Peyer's patch (tissue), 4 donors: ENCODE data around the gene UBE3C.

Experiments used
- CTCF ChIP-seq, 6 experiments: fragments of 450-650 bp in 4 of 6; fragments of 200-600 bp in 2 of 6; sonication (generic) in 1 of 6; IDR thresholded peaks; one replicate each; pipeline ENCODE4 v1.5.1; 2017 to 2019; ENCODE audit warnings: antibody characterized with exemption in 6 of 6, mild to moderate bottlenecking in 3 of 6, moderate library complexity in 1 of 6
- POLR2A ChIP-seq, 2 donors: fragments of 450-650 bp; IDR thresholded peaks; one replicate each; pipeline ENCODE4 v1.5.1; 2017; ENCODE audit warnings: antibody characterized with exemption in 2 of 2, mild to moderate bottlenecking in 2 of 2, moderate library complexity in 2 of 2

GRCh38 chr7:157318015-157318706 lies 179.4 kb downstream of the UBE3C start:
- TF ChIP-seq POLR2A (IDR thresholded peaks at IDR 0.05): no peak
- no peak for TF ChIP-seq CTCF (IDR thresholded peaks at IDR 0.05)
